A673 (cell line): ENCODE data around the gene GNG5. TPM values are rescaled to one million over a fixed set of nuclear protein-coding genes. Genes with fewer than 3 reads are reported as not detected.

Experiments
- BruUV-seq: library from RNA; stranded (reverse); fragments of 400-500 nt; replicated peaks from 2 replicates; lab custom pipeline; 2021; lab: Mats Ljungman, UMichigan
- CTCF ChIA-PET: fragments of 300-600 bp; sonication (Branson Sonifier 250); formaldehyde crosslinking; loops from one replicate; lab custom pipeline; 2022; ENCODE audit warnings: antibody characterized with exemption; lab: Charles Lee
- POLR2A ChIA-PET: fragments of 300-600 bp; sonication (Branson Sonifier 250); formaldehyde crosslinking; loops from one replicate; lab custom pipeline; 2022; ENCODE audit warnings: antibody characterized with exemption; ENCODE audit not compliant: low non-redundant PET; lab: Charles Lee
- DNase-seq: peaks from one replicate; pipeline ENCODE4 v3.0.0-alpha.2; 2015; ENCODE audit warnings: low spot score
- H3K27ac ChIP-seq: fragments of 200-600 bp; sonication (generic); 2 replicates; pipeline ENCODE4 v1.5.1; 2016; ENCODE audit warnings: mixed run types, low read depth, mild to moderate bottlenecking, mixed read lengths, antibody characterized with exemption, low read length; ENCODE audit not compliant: poor library complexity, severe bottlenecking
- H3K27me3 ChIP-seq: fragments of 200-600 bp; sonication (generic); replicated peaks from 2 replicates; pipeline ENCODE4 v1.6.1; 2017; ENCODE audit warnings: mixed run types, low read depth, mild to moderate bottlenecking, mixed read lengths, antibody characterized with exemption, low read length; ENCODE audit not compliant: insufficient read depth, poor library complexity
- H3K36me3 ChIP-seq: fragments of 200-600 bp; sonication (generic); 2 replicates; pipeline ENCODE4 v1.6.1; 2016; ENCODE audit warnings: mixed run types, mild to moderate bottlenecking, mixed read lengths, antibody characterized with exemption, low read length; ENCODE audit not compliant: insufficient read depth, poor library complexity, severe bottlenecking
- H3K4me1 ChIP-seq: fragments of 200-600 bp; sonication (generic); 2 replicates; pipeline ENCODE4 v1.6.1; 2017; ENCODE audit warnings: mixed run types, mild to moderate bottlenecking, mixed read lengths, antibody characterized with exemption, low read length; ENCODE audit not compliant: insufficient read depth, poor library complexity, severe bottlenecking
- H3K4me3 ChIP-seq: fragments of 200-600 bp; sonication (generic); 2 replicates; pipeline ENCODE4 v1.5.1; 2016; ENCODE audit warnings: low read depth, mixed run types, mild to moderate bottlenecking, mixed read lengths, low read length; ENCODE audit not compliant: poor library complexity, severe bottlenecking
- H3K9me3 ChIP-seq: fragments of 200-600 bp; sonication (generic); 2 replicates; pipeline ENCODE4 v1.6.1; 2016; ENCODE audit warnings: mixed run types, low read depth, mild to moderate bottlenecking, mixed read lengths, antibody characterized with exemption, low read length; ENCODE audit not compliant: poor library complexity, severe bottlenecking
- CTCF ChIP-seq: fragments of 300-800, 200-600 bp; sonication (generic); conservative IDR thresholded peaks from 2 replicates; pipeline ENCODE4 v1.5.1; 2017; ENCODE audit warnings: low read depth, mild to moderate bottlenecking, antibody characterized with exemption, low read length, moderate library complexity, mixed read lengths
- EZH2 ChIP-seq: fragments of 200-600 bp; sonication (generic); IDR thresholded peaks from 2 replicates; pipeline ENCODE4 v1.6.1; 2017; ENCODE audit warnings: borderline replicate concordance, low read depth, mild to moderate bottlenecking, mixed read lengths, antibody characterized with exemption, low read length; ENCODE audit not compliant: poor library complexity, severe bottlenecking
- intact Hi-C: fragments of 100-400 bp; cut with micrococcal nuclease; formaldehyde crosslinking; loops from one replicate; pipeline ENCODE4 v1.10.0; 2022; ENCODE audit not compliant: unreplicated experiment
- total RNA-seq: library from RNA; stranded (reverse); gene quantifications from 2 replicates; pipeline ENCODE4 v1.2.3, GENCODE V29; 2021

GNG5 gene
- total RNA-seq, 1 experiment from 2014 or later: 119 TPM

DNA sequence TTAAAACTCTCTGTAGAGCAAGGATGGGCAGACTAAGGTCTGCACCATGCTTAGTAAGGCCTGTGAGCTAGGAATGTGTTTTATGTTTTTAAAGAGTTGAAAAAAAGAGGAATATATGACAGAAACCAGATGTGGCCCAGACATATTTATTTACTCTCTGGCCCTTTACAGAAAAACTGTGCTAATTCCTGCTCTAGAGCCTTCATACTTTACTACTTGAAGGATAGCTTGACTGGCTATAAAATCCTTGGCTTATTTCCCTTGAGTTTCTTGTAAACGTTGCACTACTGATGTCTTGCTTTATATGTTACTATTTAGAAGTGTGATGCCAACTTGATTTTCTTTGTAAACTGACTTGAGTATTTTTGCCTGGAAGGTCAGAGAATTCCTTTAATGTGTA lies 34.4 kb upstream of the GNG5 start:
- Histone ChIP-seq H3K4me3 (no peak overlapping the region), H3K9me3 (no peaks in the 10 kb centered on the region), H3K27me3 (no peaks in the 10 kb centered on the region), H3K36me3 (no peaks in the 10 kb centered on the region), H3K27ac (no peak overlapping the region), H3K4me1 (peaks cover 6% of the 10 kb centered on the region)
- BruUV-seq: no TSS peak
- TF ChIP-seq CTCF (no peak), EZH2 (no peak)
- ChIA-PET CTCF (no interaction called here), POLR2A (no interaction called here)
- DNase-seq: no peak
- intact Hi-C loops: loop anchor here (10.0 kb wide), 1 partner anchor 96 kb away; no protein-coding TSS in a partner anchor

GRCh38 chr1:84539972-84540371 lies 33.6 kb upstream of the GNG5 start:
- H3K4me1 ChIP-seq: peaks cover 6% of the 10 kb centered on the region
- ChIA-PET CTCF (no interaction called here), POLR2A (no interaction called here)
- BruUV-seq: no TSS peak
- no peaks in the 10 kb centered on the region for H3K27me3 ChIP-seq
- H3K27ac ChIP-seq: no peak overlapping the region
- no peaks in the 10 kb centered on the region for H3K9me3 ChIP-seq
- peak; percentile 11 for DNase-seq
- no peak for TF ChIP-seq CTCF
- no peak for TF ChIP-seq EZH2
- no peak overlapping the region for H3K4me3 ChIP-seq
- no peaks in the 10 kb centered on the region for H3K36me3 ChIP-seq
- intact Hi-C loops: loop anchor here (10.0 kb wide), 1 partner anchor 95 kb away; no protein-coding TSS in a partner anchor

DNA sequence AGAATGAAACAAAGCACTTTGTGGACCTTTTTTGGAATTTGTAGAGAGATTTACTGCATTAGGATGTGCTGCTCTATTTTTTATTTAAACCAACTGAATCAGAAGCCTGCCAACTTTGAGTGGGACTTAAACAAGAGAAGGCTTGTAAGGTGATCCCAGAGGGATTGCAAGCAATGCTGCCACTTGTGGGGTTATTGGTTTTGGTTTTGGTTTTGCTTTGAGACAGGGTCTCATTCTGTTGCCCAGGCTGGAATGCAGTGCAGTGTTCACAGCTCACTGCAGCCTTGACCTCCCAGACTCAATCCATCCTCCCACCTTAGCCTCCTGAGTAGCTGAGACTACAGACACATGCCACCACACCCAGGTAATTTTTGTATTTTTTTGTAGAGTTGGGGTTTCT lies 32.2 kb upstream of the GNG5 start:
- BruUV-seq: no TSS peak
- H3K27me3 ChIP-seq: no peaks in the 10 kb centered on the region
- TF ChIP-seq CTCF (no peak), EZH2 (no peak)
- intact Hi-C loops: no loop called here
- DNase-seq: no peak
- H3K9me3 ChIP-seq: no peaks in the 10 kb centered on the region
- no peak overlapping the region for H3K4me3 ChIP-seq
- ChIA-PET CTCF (no interaction called here), POLR2A (no interaction called here)
- no peaks in the 10 kb centered on the region for H3K36me3 ChIP-seq
- peaks cover 6% of the 10 kb centered on the region for H3K4me1 ChIP-seq
- no peak overlapping the region for H3K27ac ChIP-seq
